ENCODE measurements around the gene RNF13.
A peak's percentile ranks its signal among the peaks of the same experiment; 100 is the strongest.
"Not testable (repeated sequence)": the region's sequence is repeated elsewhere in the genome, so short reads cannot be mapped to it uniquely, and the experiment has no call there.

Gene RNF13

DNA sequence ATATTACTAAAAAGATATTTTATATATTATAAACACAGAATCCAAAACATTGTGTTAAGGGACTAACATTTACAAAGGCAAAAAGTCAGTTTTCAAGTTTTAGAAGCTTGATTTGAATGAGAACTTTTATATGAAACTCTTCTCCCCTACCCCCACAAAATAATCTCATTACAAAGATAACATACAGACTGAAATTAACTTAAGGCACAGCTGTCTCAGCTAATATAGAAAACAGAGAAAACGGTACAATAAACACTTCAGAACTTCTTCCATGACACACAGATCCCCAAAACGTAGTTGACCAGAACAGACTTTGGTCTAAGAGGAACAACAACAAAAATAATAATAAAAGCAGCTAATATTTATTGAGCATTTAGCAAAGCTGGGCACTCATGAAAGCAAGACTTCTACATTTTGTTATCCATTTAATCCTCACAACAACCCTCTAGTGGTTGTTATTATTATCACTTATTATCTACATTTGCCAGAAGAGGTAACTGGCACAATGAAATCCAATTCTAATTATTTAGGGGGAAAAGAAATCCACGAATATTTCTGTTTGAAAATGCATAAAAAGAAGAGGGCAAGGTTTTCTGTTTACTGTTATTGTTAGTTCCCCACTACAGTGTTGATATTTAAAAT, 89.6 kb downstream of the RNF13 start:
- DNase-seq: no peak

DNA sequence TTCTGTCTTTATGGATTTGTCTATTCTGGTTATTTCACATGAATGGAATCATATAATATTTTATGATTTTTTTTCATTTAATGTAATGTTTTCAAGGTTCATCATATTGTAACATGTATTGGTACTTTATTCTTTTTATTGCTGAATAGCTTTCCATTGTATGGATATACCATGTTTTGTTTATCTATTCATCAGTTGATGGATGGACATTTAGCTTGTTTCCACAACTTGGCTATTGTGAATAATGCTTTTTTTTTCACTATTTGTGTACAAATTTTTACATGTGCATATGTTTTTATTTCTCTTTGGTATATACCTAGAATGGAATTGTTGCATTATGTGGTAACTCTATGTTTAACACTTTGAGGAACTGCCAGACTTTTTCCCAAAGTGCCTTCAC, 93.0 kb downstream of the RNF13 start:
- DNase-seq: no peak

- DNase-seq: no peak
Observed at GRCh38 chr3:149908424-149908957, 95.5 kb downstream of the RNF13 start.

GRCh38 chr3:149909923-149910322, 96.9 kb downstream of the RNF13 start:
- no peak for DNase-seq

DNA sequence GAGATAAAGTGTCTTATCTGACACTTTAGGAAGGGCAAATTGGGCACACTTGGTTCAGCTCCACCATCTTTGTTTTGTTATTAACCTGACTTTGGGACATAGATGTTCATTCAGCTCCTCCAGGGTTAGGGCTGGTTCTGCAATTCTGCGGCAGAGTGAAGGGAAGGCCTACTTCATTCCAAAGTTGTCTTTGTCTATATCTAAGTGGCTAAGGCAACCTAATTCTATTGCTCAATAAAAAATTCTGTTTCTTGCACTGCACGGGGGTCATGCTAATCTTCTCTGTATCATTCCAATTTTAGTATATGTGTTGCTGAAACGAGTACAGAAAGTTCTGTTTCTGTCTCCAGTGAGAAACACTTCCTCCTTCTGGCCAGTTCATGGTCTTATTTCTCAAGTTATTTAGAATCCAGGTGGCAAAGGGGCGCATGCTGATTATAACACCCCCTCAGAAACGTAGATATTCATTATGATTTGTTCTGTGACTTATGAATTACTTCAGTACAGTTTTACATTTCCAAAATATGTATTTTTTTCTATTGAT, 104.2 kb downstream of the RNF13 start:
- DNase-seq: no peak

- no peak for DNase-seq
Observed at GRCh38 chr3:149919509-149919908, 106.5 kb downstream of the RNF13 start.

GRCh38 chr3:149920119-149920518, 107.1 kb downstream of the RNF13 start:
- DNase-seq: no peak

- DNase-seq: no peak
Observed at GRCh38 chr3:149933008-149933407, 120.0 kb downstream of the RNF13 start.

DNA sequence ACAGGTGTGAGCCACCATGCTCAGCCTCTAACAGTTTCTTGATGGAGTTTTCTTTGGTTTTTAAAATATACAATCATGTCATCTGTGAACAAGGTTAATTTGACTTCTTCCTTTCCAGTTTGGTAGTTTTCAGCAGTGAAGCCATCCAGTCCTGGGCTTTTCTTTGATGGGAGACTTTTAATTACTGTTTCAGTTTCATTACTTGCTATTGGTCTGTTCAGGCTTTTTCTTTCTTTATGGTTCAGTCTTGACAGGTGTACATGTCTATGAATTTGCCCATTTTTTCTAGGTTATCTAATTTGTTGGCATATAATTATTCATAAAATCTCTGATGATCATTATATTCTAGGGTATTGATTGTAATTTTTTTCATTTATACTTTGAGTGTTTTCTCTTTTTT, 120.8 kb downstream of the RNF13 start:
- no peak for DNase-seq

DNA sequence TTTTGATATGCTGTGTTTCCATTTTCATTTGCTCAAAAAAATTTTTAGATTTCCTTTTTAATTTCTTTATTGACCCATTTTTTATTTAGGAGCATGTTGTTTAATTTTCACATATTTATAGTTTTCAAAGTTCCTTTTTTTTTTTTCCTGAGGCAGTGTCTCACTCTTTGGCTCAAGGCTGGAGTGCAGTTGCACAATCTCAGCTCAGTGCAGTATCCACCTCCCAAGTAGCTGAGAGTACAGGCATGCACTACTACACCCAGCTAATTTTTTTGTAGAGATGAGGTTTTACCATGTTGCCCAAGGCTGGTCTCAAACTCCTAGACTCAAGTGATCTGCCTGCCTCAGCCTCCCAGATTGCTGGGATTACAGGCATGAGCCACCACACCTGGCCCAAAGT, 121.5 kb downstream of the RNF13 start:
- no peak for DNase-seq

- DNase-seq: peak; percentile 33 to 48
Observed at GRCh38 chr3:149936812-149937230, 123.8 kb downstream of the RNF13 start.

- not testable (repeated sequence) for DNase-seq
Observed at GRCh38 chr3:149938392-149939055, 125.5 kb downstream of the RNF13 start.

DNA sequence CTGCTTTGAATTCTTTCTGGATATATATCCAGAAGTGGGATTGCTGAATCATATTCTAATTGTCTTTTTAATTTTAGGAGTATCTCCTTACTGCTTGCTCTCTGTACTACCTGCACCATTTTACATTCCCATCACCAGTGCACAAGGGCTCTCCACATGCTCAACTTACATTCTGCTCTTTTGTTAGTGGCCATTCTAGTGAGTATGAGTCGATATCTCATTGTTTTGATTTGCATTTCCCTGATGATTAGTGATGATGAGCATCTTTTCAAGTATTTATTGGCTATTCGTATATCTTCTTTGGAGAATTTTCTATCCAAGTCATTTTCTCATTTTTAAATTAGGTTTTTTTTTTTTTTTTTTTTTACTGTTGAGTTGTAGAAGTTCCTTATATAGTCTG, 128.2 kb downstream of the RNF13 start:
- DNase-seq: no peak

DNA sequence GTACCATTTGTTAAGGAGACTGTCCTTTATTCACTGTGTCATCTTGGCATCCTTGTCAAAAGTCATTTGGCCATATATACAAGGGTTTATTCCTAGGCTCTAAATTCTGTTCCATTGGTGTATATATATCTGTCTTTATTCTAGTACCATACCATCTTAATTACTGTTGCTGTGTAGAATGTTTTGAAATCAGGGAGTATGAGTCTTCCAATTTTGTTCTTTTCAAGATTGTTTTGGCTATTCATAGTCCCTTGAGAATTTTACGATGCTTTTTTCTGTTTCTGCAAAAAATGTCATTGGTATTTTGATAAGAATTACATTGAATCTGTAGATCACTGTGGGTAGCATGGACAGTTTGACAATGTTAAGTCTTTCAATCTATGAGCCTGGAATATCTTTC, 128.9 kb downstream of the RNF13 start:
- DNase-seq: no peak

GRCh38 chr3:149942409-149942808, 129.4 kb downstream of the RNF13 start:
- DNase-seq: no peak

DNA sequence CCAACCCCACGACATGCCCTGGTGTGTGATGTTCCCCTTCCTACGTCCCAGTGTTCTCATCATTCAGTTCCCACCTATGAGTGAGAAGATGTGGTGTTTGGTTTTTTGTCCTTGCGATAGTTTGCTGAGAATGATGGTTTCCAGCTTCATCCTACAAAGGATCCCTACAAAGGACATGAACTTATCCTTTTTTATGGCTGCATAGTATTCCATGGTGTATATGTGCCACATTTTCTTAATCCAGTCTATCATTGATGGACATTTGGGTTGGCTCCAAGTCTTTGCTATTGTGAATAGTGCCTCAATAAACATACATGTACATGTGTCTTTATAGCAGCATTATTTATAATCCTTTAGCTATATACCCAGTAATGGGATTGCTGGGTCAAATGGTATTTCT, 131.0 kb downstream of the RNF13 start:
- not testable (repeated sequence) for DNase-seq

DNA sequence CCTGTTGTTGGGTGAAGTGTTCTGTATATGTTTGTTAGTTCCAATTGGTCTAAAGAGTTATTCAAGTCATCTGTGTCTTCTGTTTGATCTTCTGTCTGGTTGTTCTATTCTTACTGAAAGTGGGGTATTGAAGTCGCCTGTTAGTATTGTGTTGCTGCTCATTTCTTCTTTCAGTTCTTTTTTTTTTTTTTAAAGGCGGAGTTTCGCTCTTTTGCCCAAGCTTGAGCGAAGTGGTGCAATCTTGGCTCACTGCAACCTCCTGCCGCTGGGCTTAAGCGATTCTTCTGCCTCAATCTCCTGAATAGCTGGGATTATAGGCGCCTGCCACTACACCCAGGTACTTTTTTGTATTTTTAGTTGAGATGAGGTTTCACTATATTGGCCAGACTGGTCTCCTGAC, 134.2 kb downstream of the RNF13 start:
- DNase-seq: no peak

DNA sequence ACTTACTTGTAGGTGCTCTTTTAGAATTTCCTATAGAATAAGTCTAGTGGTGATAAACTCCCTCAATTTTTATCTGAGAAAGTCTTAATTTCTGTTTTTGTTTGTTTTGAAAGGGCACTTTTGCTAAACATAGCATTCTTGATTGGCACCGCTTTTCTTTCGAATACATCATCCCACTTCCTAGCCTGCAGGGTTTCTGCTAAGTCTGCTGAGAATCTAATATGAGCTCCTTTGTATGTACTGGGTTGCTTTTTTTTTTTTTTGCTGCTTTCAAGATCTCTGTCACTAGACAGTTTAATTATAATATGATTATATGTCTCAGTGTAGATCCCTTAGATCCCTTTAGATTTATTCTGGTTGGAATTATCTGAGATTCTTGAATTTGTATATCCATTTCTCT, 136.2 kb downstream of the RNF13 start:
- no peak for DNase-seq

DNA sequence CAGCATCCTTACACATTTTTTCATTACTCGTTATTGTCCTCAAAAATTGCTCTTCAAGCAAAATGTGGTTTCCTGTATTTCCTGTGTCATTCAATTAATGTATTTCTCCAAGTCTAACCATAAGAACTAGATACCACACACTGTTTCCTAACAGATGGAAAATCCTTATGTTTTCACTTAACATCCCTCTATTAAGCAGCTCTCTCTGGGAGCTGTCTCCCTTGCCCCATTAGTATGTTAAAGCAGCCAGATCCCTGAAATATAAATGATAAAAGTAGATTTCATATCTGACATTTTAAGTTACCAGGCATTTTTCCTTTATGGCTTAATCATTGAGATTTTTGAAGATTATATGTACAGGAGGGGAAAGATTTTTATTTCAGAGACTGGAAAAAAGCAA, 141.8 kb downstream of the RNF13 start:
- DNase-seq: no peak

DNA sequence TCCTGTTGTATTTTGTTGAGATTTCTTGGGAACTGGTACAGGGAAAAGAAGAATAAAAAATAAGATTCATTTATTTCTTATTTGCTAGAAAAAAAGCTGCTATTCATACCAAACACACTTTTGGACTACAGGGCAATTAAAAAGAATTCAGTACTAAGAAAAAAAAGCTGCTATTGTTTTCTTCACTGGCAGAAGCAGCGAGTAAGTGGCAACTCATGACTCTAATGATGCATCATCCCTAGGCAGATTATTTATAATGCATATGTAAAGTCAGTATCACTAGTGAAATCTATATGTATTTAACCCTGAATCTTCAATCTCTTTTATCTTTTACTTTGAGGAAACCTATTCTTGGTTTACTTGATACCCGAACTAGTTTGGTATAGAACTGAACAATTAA, 142.4 kb downstream of the RNF13 start:
- no peak for DNase-seq

DNA sequence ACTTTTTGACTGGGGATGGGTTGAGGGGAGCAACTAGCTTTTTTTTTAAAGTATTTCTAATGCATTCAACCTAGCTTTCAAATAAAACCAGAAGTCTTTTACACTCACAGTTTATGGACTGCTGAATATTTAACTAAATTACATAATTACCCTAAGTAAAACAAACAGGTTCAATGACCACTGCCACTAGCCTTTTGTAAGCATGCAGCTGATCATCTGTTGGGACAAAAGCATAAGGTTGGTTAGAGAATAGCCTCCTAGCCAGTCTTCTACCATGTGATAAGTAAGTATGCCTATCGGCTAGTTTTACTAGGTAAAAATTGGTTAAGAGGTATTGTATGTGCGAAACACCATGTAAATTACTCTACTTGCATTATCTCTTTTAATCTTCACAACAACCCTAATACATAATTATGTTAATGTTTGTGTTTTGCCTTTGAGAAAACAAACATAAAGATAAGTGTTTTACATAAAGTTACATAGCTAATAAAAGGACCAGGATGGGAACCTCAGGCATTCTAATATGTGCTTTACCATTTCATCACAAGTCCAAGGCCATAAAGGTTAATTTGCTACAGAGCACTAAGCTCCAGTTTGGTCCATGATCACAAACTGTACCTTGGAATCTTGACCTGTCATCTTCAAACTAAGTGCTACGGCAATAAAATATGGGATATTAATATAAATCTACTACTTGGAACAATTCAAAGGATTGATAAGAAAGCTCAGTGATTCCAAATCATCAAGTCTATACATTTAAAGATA, 144.5 kb downstream of the RNF13 start:
- DNase-seq: no peak

- DNase-seq: no peak
Observed at GRCh38 chr3:149958171-149958796, 145.3 kb downstream of the RNF13 start.

DNA sequence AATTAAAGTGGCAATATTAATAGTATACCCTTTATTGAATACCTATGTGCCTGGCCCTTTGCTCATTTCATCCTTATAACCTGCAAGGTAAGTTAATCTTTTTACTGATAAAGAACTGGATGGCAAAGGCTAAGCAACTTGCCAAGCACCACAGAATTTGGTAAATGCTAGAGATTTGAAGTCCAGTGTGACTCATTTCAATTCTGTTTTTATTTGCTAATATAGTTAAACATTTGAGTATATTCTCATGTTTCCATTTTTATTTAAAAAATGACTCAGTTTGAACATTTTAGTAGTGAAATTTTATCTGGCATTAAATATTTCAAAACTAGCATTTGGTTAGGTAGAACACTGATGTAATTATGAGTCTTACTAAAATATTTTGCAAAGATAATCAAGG, 146.4 kb downstream of the RNF13 start:
- no peak for DNase-seq

Measured in stimulated activated CD4-positive, alpha-beta T cell treated with anti-CD3 and anti-CD28 coated beads, Interleukin-2, amount 100 ng/mL, for 24 hours (primary cell).